ENCODE measurements around the gene S1PR4.
"Not testable (repeated sequence)": the region's sequence is repeated elsewhere in the genome, so short reads cannot be mapped to it uniquely, and the experiment has no call there.

The S1PR4 gene

DNA sequence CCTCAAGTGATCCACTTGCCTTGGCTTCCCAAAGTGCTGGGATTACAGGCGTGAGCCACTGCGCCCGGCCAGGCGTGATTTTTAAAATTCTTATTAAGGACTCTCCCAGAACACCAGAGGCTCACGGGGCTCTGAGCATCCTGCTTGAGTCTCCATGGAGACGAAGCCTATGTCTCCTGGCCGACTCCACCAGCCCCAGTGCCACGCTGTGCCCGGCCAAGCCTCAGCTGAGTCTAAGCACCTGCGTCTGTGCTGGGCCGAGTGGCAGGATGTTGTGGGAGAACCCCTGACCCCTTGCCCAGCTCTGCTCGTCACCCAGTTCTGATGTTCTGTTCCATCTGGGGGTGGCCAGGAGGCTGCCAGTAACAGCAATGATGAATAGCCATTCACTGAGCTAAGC lies 42.0 kb downstream of the S1PR4 start:
- no peak for DNase-seq (ENCODE audit: low spot score)

DNA sequence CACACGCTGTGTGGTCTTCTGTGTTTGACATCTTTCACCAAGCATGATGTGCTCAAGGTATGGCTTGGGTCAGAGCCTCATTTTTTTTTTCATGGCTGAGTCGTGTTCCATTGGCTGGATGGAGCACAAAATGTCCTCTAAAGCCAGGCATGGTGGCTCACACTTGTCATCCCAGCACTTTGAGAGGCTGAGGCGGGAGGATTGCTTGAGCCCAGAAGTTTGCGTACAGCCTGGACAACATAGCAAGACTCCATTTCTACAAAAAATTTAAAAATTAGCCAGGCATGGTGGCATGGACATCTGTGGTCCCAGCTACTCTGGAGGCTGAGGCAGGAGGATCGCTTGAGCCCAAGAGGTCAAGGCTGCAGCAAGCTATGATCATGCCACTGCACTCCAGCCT lies 43.0 kb downstream of the S1PR4 start:
- not testable (repeated sequence) for DNase-seq (ENCODE audit: low spot score)

DNA sequence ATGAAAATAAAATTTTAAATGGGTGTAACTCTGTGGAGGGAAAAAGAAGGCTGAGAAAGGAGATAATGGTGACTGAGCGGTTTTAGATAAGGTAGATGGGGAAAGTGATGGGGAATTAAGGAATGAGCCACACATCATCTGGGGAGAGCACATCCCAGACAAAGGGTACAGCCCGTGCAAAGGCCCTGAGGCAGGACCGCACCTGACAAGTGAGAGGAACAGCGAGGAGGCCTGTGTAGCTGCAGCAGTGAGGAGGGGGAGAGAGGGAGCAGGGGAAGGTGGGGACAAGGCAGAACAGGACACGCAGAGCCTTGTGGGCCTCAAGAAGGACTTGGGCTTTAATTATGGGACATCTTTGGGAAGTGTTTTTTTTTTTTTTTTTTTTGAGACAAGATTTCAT lies 44.1 kb downstream of the S1PR4 start:
- DNase-seq (ENCODE audit: low spot score) = no peak

DNA sequence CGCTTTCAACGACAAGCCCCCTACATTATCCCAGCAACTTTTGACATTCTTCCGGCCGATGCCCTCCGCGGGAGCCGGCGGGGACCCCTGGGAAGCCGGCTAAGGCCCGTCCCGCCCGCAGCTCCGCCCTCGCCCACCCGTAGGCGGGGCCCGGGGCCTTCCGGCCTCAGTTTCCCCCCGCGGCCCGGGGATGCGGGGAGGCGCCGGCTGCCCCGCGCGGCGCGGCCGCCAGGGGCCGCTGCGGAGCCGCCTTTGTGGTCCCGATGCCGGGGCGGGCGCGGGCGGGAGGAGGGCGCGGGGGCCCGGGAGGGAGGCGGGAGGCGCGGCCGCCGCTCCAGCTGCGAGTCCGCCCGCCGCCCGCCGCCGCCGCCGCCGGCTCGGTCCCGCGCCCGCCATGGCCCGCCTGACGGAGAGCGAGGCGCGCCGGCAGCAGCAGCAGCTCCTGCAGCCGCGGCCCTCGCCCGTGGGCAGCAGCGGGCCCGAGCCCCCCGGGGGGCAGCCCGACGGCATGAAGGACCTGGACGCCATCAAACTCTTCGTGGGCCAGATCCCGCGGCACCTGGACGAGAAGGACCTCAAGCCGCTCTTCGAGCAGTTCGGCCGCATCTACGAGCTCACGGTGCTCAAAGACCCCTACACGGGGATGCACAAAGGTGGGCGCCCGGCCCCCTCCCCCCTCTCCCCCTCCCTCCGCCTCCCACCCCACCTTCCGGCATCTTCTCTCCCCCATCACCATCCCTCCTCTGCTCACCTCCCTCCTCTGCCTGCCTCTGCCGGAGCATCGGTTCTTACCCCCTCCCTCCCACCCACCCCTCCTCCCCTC lies 46.0 kb downstream of the S1PR4 start, which contains the start of gene CELF5:
Gene CELF5 (plus strand): TSS at position 316 of the 823 bp plus-strand sequence. CDS start 79 bp downstream, at position 395.
- no peak for DNase-seq (ENCODE audit: low spot score)

DNA sequence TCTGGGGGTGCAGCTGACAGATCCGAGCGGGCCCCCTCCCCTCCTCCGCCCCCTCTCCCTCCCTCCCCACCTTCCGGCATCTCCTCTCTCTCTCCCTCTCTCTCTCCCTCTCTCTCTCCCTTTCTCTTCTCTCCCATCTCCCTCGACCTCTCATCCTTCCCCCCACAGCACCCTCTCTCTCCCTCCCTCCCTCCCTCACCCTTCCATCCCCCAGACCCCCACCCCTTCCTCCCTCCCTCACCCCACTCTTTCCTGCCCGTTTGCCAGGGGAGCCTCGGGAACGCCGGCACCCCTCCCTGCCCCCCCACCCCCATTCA lies 46.6 kb downstream of the S1PR4 start:
- no peak for DNase-seq (ENCODE audit: low spot score)

DNA sequence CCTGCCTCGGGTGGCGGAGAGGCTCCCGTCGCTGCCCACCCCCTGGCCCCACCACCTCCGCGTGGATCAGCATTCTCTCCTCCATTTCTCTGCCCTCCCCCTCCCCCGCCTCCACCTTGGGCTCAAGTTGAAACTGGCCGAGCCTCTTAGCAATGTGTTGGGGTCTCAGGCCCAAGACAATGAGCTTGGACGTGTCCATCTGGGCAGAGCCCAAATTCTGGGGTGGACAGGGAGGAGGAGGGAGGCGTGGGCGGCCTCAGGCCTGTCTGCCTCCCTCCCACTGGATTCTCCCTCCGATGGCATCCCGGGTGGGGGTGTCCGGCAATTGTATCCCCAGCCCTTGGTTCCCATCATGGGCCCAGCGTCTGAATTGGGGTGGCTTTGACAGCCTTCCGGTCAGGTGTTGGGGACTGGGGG lies 47.1 kb downstream of the S1PR4 start:
- DNase-seq (ENCODE audit: low spot score) = no peak

DNA sequence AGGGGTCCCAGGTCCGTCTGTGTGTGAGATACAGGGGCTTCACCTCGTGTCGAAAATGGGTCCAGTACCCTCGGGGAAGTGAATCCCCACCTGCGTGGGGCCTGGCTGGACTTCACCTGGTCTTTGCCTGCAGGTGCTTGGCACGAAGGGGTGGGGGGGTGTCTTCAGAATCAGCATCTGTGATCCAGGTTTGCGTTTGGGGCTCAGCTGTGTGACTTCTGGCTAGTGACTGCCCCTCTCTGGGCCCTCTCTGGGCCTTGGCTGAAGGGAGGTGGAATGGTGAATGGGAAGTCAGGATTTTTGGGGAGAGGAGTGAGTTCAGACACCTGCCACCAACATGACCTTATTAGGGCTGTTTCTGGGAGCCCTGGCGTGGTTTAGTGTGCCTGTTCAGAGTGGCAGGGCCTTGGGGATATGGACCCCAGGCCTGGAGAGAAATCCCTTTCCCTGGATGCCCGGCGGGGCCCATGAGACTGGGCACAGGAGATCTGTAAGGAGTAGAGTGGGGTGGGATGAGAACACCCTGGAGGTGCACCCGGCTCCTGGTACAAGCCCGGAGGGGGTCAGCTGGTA lies 48.6 kb downstream of the S1PR4 start:
- no peak for DNase-seq (ENCODE audit: low spot score)

DNA sequence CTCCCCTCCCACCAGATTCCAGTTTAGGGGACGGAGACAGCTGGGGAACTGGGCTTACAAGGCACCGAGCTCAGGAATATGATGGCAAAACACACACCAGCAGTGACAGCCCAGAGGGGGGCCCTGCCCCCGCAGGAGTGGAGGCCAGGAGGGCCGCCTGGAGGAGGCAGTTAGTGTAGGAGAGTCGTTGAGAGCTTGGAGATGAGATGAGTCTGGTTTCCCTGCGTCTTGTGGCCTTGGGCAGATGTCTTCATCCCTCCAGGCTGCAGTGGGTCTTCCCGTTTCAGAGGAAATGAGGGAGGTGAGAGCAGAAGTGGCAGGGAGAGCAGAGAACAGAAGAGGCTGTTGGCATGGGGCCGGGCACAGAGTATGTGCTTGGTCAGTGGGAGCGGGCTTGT lies 50.8 kb downstream of the S1PR4 start:
- no peak for DNase-seq (ENCODE audit: low spot score)
